DND-41 (cell line): ENCODE results near the gene CD200.

Experiments
- EZH2 ChIP-seq: IDR thresholded peaks from 3 replicates; pipeline ENCODE4 v1.6.1; 2012; ENCODE audit warnings: borderline replicate concordance, low read depth, mild to moderate bottlenecking, moderate library complexity, low read length, inconsistent platforms; ENCODE audit not compliant: severe bottlenecking
- TF ChIP-seq, protein P1 (sequence below): IDR thresholded peaks from 2 replicates; pipeline ENCODE4 v1.5.1; 2012; ENCODE audit warnings: borderline replicate concordance, low read length, moderate library complexity, mild to moderate bottlenecking; ENCODE audit not compliant: poor library complexity, severe bottlenecking; ENCODE audit errors: extremely low read depth

- TF ChIP-seq, protein P1, sequence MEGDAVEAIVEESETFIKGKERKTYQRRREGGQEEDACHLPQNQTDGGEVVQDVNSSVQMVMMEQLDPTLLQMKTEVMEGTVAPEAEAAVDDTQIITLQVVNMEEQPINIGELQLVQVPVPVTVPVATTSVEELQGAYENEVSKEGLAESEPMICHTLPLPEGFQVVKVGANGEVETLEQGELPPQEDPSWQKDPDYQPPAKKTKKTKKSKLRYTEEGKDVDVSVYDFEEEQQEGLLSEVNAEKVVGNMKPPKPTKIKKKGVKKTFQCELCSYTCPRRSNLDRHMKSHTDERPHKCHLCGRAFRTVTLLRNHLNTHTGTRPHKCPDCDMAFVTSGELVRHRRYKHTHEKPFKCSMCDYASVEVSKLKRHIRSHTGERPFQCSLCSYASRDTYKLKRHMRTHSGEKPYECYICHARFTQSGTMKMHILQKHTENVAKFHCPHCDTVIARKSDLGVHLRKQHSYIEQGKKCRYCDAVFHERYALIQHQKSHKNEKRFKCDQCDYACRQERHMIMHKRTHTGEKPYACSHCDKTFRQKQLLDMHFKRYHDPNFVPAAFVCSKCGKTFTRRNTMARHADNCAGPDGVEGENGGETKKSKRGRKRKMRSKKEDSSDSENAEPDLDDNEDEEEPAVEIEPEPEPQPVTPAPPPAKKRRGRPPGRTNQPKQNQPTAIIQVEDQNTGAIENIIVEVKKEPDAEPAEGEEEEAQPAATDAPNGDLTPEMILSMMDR, result no peak
- no peak for TF ChIP-seq EZH2
Measured at GRCh38 chr3:112389961-112390360, 57.0 kb downstream of the CD200 start.
